Right lobe of liver (tissue), 4 donors: ENCODE data around the gene ITPKB.

Experiments used
- POLR2A ChIP-seq: fragments of 450-650 bp; IDR thresholded peaks from one replicate; pipeline ENCODE4 v1.6.1; 2017; ENCODE audit warnings: antibody characterized with exemption, mild to moderate bottlenecking
- TF ChIP-seq, protein P1 (sequence below), 4 donors: fragments of 200-600 bp in 3 of 4; fragments of 450-650 bp in 1 of 4; IDR thresholded peaks; one replicate each; pipeline versions ENCODE4 v1.5.1 to v1.8.0; 2016 to 2022; ENCODE audit warnings: antibody characterized with exemption in 4 of 4, mild to moderate bottlenecking in 2 of 4
- donor health status: DM: no; HTN: no; CAD: no.
- donor health status: DM: no; HTN: no; CAD: no.
- donor health status: DM: no; HTN: yes; CAD: no.

DNA sequence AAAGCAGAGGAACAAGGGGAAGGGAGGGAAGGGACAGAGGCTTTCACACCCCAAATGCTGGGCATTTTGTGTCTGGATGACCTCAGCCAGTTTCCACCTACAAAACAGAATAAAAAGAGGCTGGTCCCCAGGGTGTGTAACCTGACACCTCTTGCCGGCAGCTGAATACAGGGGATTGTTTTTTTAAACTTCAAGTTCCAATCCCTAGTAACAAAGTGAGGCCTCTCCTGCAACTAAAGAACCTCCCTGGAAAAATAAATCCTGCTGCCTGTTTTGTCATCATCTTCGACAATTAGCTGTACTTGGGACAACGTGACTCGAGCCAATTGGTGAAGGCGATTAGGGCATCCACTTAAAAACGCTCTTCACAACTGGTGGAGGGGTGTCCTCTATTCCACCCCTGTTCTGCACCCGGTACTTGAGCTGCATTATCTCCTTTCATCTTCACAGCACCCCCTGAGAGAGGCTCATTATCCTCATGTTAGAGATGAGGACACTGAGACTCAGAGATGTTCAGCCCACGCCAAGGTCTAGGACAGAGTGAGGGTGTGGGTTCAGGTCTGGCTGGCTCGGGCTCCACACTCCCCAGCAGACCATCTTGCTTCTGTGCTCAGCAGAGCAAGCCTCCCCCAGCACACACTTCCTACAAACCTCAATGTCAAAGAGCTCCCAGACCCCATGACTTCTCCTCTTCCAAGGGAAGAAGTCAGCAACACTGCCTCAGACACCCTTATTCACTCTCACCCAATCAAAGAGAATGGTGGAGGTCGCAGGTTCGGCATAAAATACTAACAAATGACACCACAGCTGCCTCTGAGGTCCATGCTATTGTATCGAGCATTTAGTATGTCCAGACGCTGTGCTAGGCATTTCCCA, 15.2 kb downstream of the ITPKB start:
- TF ChIP-seq, protein P1, sequence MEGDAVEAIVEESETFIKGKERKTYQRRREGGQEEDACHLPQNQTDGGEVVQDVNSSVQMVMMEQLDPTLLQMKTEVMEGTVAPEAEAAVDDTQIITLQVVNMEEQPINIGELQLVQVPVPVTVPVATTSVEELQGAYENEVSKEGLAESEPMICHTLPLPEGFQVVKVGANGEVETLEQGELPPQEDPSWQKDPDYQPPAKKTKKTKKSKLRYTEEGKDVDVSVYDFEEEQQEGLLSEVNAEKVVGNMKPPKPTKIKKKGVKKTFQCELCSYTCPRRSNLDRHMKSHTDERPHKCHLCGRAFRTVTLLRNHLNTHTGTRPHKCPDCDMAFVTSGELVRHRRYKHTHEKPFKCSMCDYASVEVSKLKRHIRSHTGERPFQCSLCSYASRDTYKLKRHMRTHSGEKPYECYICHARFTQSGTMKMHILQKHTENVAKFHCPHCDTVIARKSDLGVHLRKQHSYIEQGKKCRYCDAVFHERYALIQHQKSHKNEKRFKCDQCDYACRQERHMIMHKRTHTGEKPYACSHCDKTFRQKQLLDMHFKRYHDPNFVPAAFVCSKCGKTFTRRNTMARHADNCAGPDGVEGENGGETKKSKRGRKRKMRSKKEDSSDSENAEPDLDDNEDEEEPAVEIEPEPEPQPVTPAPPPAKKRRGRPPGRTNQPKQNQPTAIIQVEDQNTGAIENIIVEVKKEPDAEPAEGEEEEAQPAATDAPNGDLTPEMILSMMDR (IDR thresholded peaks at IDR 0.05) = no peak
- no peak for TF ChIP-seq POLR2A
